Measurements from ENCODE around the gene LRRC27. TPM values are rescaled to one million over a fixed set of nuclear protein-coding genes. Genes with fewer than 3 reads are reported as not detected.

The LRRC27 gene
- total RNA-seq, 1 experiment from 2014 or later: 4.1 TPM

DNA sequence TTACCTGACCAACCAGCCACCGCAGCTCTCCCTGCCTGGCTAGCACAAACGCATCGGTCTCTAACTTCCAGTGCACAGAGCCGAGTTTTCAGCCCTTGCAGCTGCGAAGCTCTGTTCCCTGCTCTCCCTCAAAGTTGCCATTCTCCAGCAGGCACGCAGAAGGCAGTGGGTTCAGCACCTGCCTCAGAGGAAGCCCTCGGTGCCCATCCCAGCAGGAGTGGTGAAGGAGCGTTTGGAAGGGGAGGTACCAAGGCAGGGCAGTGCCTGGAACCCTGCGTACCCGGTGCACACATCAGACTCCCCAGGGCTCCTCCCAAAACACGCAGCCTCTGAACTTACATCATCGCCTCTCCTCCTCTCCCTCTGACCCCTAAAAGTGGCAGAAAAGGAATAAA lies 22.5 kb upstream of the LRRC27 start:
- POLR2A ChIA-PET: no interaction called here
- intact Hi-C loops (cut with micrococcal nuclease): no loop called here
- no TSS peak for BruUV-seq (replicated peaks)

DNA sequence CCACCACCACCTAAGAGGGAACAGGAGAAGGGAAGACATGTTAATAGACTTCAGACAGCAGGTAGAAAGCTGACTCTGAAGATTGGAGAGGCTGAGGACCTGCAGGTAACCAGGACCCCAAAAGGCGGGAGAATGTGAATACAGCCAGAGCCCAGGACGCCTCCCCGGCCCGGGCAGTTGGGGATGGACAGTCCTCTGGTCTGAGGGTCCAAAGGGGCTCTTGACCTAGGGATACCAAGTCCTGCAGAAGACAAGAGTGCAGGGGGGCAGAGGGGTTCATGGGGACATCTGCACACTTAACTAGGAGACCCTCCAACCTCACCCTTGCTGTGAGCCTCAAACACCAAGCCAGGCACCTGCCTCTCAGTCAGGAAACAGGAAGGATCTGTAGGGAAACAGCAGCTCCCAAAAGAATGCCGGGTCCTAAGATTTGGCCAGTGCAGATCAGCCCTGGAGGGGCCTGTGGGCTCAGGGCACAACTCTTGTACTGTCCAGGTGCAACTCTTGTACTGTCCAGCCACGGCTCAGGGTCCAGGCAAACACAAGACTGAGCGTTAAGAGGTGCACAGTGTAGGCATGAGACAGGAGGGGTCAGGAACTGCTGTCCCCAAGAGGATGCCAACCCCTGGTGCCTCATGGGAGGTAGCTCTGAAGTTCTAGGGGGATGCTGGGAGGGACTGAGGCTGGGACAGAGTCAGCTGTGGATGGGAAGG lies 22.0 kb upstream of the LRRC27 start:
- Histone ChIP-seq H3K9me3 (ENCODE audit: control insufficient read depth in 1 of 2, insufficient read depth in 1 of 2, low read depth in 1 of 2, low read length in 2 of 2) (no peaks in the 10 kb centered on the region), H3K27me3 (ENCODE audit: insufficient read depth, low read length) (no peaks in the 10 kb centered on the region), H4K20me1 (ENCODE audit: insufficient read depth) (no peaks in the 10 kb centered on the region), H3K9ac (ENCODE audit: low read length) (no peak overlapping the region), H3K4me3 (replicated peaks in 1 of 2; ENCODE audit: low read depth in 1 of 2, low read length in 2 of 2) (no peak overlapping the region), H3K9me2 (ENCODE audit: insufficient read depth) (no peaks in the 10 kb centered on the region), H3K79me2 (ENCODE audit: insufficient read depth, low read length) (peaks cover 8% of the 10 kb centered on the region; the same call in 1 of the 2 replicates), H2AFZ (ENCODE audit: low read depth, low read length, poor library complexity, severe bottlenecking) (no peak overlapping the region), H3K4me1 (ENCODE audit: control insufficient read depth in 1 of 2, insufficient read depth in 2 of 2, low read length in 2 of 2) (peaks cover 13 to 28% of the 10 kb centered on the region in 2 experiments), H3K27ac (ENCODE audit: low read depth, low read length) (no peak overlapping the region), H3K36me3 (ENCODE audit: control insufficient read depth in 1 of 2, insufficient read depth in 2 of 2, low read length in 2 of 2) (no peaks in the 10 kb centered on the region), H3K4me2 (ENCODE audit: low read length) (no peak overlapping the region)
- intact Hi-C loops (cut with micrococcal nuclease): no loop called here
- ATAC-seq: no peak
- ChIA-PET POLR2A (no interaction called here), RAD21 (ENCODE audit: low non-redundant PET in 1 of 2, low total read pairs in 2 of 2, uncharacterized antibody in 2 of 2, unreplicated experiment in 2 of 2) (no interaction called here), CTCF (no interaction called here)
- no TSS peak for BruUV-seq (replicated peaks)
- no peak for DNase-seq (ENCODE audit: low read depth, low spot score)
- TF ChIP-seq POLR2A (IDR thresholded peaks at IDR 0.05; ENCODE audit: borderline replicate concordance, extremely low read depth, insufficient read depth, insufficient read length): no peak
- no peak for TF ChIP-seq TCF7L2 (IDR thresholded peaks at IDR 0.05; ENCODE audit: borderline replicate concordance, extremely low read depth, insufficient read depth, insufficient read length)
- no peak for TF ChIP-seq SRF (IDR thresholded peaks at IDR 0.05; ENCODE audit: low read depth)
- TF ChIP-seq RAD21 (IDR thresholded peaks at IDR 0.05; ENCODE audit: low read depth): no peak
- no peak for TF ChIP-seq CEBPB (IDR thresholded peaks at IDR 0.05; ENCODE audit: low read depth)
- TF ChIP-seq, protein P1, sequence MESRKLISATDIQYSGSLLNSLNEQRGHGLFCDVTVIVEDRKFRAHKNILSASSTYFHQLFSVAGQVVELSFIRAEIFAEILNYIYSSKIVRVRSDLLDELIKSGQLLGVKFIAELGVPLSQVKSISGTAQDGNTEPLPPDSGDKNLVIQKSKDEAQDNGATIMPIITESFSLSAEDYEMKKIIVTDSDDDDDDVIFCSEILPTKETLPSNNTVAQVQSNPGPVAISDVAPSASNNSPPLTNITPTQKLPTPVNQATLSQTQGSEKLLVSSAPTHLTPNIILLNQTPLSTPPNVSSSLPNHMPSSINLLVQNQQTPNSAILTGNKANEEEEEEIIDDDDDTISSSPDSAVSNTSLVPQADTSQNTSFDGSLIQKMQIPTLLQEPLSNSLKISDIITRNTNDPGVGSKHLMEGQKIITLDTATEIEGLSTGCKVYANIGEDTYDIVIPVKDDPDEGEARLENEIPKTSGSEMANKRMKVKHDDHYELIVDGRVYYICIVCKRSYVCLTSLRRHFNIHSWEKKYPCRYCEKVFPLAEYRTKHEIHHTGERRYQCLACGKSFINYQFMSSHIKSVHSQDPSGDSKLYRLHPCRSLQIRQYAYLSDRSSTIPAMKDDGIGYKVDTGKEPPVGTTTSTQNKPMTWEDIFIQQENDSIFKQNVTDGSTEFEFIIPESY (IDR thresholded peaks at IDR 0.05; ENCODE audit: extremely low read depth, insufficient replicate concordance, low read length): no peak
- TF ChIP-seq EZH2phosphoT487 (IDR thresholded peaks at IDR 0.05; ENCODE audit: borderline replicate concordance): no peak
- TF ChIP-seq POLR2AphosphoS5 (IDR thresholded peaks at IDR 0.05; ENCODE audit: low read depth, low read length): no peak
- TF ChIP-seq, protein P2, sequence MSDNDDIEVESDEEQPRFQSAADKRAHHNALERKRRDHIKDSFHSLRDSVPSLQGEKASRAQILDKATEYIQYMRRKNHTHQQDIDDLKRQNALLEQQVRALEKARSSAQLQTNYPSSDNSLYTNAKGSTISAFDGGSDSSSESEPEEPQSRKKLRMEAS (IDR thresholded peaks at IDR 0.05): no peak
- TF ChIP-seq, protein P3, sequence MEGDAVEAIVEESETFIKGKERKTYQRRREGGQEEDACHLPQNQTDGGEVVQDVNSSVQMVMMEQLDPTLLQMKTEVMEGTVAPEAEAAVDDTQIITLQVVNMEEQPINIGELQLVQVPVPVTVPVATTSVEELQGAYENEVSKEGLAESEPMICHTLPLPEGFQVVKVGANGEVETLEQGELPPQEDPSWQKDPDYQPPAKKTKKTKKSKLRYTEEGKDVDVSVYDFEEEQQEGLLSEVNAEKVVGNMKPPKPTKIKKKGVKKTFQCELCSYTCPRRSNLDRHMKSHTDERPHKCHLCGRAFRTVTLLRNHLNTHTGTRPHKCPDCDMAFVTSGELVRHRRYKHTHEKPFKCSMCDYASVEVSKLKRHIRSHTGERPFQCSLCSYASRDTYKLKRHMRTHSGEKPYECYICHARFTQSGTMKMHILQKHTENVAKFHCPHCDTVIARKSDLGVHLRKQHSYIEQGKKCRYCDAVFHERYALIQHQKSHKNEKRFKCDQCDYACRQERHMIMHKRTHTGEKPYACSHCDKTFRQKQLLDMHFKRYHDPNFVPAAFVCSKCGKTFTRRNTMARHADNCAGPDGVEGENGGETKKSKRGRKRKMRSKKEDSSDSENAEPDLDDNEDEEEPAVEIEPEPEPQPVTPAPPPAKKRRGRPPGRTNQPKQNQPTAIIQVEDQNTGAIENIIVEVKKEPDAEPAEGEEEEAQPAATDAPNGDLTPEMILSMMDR (IDR thresholded peaks at IDR 0.05 in 2 of 3, conservative IDR thresholded peaks at IDR 0.05 in 1 of 3; ENCODE audit: borderline replicate concordance in 1 of 3, insufficient read depth in 1 of 3, low read depth in 2 of 3, low read length in 2 of 3): no peak

More for the DNA sequence above, 22.5 kb upstream of the LRRC27 start:
- no peaks in the 10 kb centered on the region for H3K27me3 ChIP-seq (ENCODE audit: insufficient read depth, low read length)
- ChIA-PET RAD21 (ENCODE audit: low non-redundant PET in 1 of 2, low total read pairs in 2 of 2, uncharacterized antibody in 2 of 2, unreplicated experiment in 2 of 2) (no interaction called here), CTCF (no interaction called here)
- H3K4me3 ChIP-seq (replicated peaks in 1 of 2; ENCODE audit: low read depth in 1 of 2, low read length in 2 of 2): no peak overlapping the region
- no peak overlapping the region for H2AFZ ChIP-seq (ENCODE audit: low read depth, low read length, poor library complexity, severe bottlenecking)
- H3K79me2 ChIP-seq (ENCODE audit: insufficient read depth, low read length): peaks cover 11% of the 10 kb centered on the region; the same call in 1 of the 2 replicates
- no peak overlapping the region for H3K27ac ChIP-seq (ENCODE audit: low read depth, low read length)
- no peak for ATAC-seq
- H3K4me1 ChIP-seq (ENCODE audit: control insufficient read depth in 1 of 2, insufficient read depth in 2 of 2, low read length in 2 of 2): peaks cover 13 to 28% of the 10 kb centered on the region in 2 experiments
- no peak for TF ChIP-seq CEBPB (IDR thresholded peaks at IDR 0.05; ENCODE audit: low read depth)
- TF ChIP-seq SIN3A (IDR thresholded peaks at IDR 0.05; ENCODE audit: low read depth): no peak
- TF ChIP-seq, protein P4, sequence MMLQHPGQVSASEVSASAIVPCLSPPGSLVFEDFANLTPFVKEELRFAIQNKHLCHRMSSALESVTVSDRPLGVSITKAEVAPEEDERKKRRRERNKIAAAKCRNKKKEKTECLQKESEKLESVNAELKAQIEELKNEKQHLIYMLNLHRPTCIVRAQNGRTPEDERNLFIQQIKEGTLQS (IDR thresholded peaks at IDR 0.05): no peak
- TF ChIP-seq EZH2 (IDR thresholded peaks at IDR 0.05): no peak
- no peak for TF ChIP-seq RAD21 (IDR thresholded peaks at IDR 0.05; ENCODE audit: low read depth)
- no peak for TF ChIP-seq ZNF274 (IDR thresholded peaks at IDR 0.05; ENCODE audit: low read depth, low read length)
- TF ChIP-seq YY1 (IDR thresholded peaks at IDR 0.05; ENCODE audit: extremely low read depth, insufficient replicate concordance, low read depth, low read length): no peak
- no peak for TF ChIP-seq POLR2AphosphoS5 (IDR thresholded peaks at IDR 0.05; ENCODE audit: low read depth, low read length)
- no peak for TF ChIP-seq ELF1 (IDR thresholded peaks at IDR 0.05; ENCODE audit: borderline replicate concordance, low read depth)
- no peak for TF ChIP-seq JUND (IDR thresholded peaks at IDR 0.05)
- no peak for TF ChIP-seq ZFX (IDR thresholded peaks at IDR 0.05)
- TF ChIP-seq, protein P2 (IDR thresholded peaks at IDR 0.05): no peak
- no peak overlapping the region for H3K4me2 ChIP-seq (ENCODE audit: low read length)
- no peaks in the 10 kb centered on the region for H3K9me2 ChIP-seq (ENCODE audit: insufficient read depth)
- H3K36me3 ChIP-seq (ENCODE audit: control insufficient read depth in 1 of 2, insufficient read depth in 2 of 2, low read length in 2 of 2): no peaks in the 10 kb centered on the region
- H4K20me1 ChIP-seq (ENCODE audit: insufficient read depth): no peaks in the 10 kb centered on the region
- no peak for DNase-seq (ENCODE audit: low read depth, low spot score)
- H3K9me3 ChIP-seq (ENCODE audit: control insufficient read depth in 1 of 2, insufficient read depth in 1 of 2, low read depth in 1 of 2, low read length in 2 of 2): no peaks in the 10 kb centered on the region
- no peak overlapping the region for H3K9ac ChIP-seq (ENCODE audit: low read length)
